KMS-11 (cell line): Measurements from ENCODE around the gene PLEKHG5.

Experiments used
- H2AFZ ChIP-seq: fragments of 200-600 bp; sonication (generic); 2 replicates; pipeline ENCODE4 v1.6.1; 2016; ENCODE audit warnings: antibody characterized with exemption, mixed run types, low read depth
- H3K27ac ChIP-seq: fragments of 200-600 bp; sonication (generic); 2 replicates; pipeline ENCODE4 v1.6.1; 2016; ENCODE audit warnings: mild to moderate bottlenecking, mixed run types
- H3K27me3 ChIP-seq: fragments of 200-600 bp; sonication (generic); 2 replicates; pipeline ENCODE4 v1.6.1; 2017; ENCODE audit warnings: mild to moderate bottlenecking, low read depth, mixed run types, moderate library complexity; ENCODE audit not compliant: insufficient read depth
- H3K36me3 ChIP-seq: fragments of 200-600 bp; sonication (generic); 2 replicates; pipeline ENCODE4 v1.6.1; 2017; ENCODE audit warnings: mild to moderate bottlenecking, mixed run types; ENCODE audit not compliant: insufficient read depth
- H3K4me1 ChIP-seq: fragments of 200-600 bp; sonication (generic); 2 replicates; pipeline ENCODE4 v1.6.1; 2016; ENCODE audit warnings: mild to moderate bottlenecking, low read depth, mixed run types; ENCODE audit not compliant: poor library complexity, severe bottlenecking
- H3K4me2 ChIP-seq: fragments of 200-600 bp; sonication (generic); 2 replicates; pipeline ENCODE4 v1.7.0; 2016; ENCODE audit warnings: mild to moderate bottlenecking, mixed run types
- H3K4me3 ChIP-seq: fragments of 200-600 bp; sonication (generic); IDR thresholded peaks from 2 replicates; pipeline ENCODE4 v1.6.1; 2017; ENCODE audit warnings: low read depth, low read length, mixed read lengths; ENCODE audit not compliant: insufficient read depth
- H3K79me2 ChIP-seq: fragments of 200-600 bp; sonication (generic); 2 replicates; pipeline ENCODE4 v1.6.1; 2016; ENCODE audit warnings: low read depth, mixed run types; ENCODE audit not compliant: insufficient read depth
- H3K9ac ChIP-seq: fragments of 200-600 bp; sonication (generic); 2 replicates; pipeline ENCODE4 v1.6.1; 2016; ENCODE audit warnings: mild to moderate bottlenecking, mixed run types
- H4K20me1 ChIP-seq: fragments of 200-600 bp; sonication (generic); 2 replicates; pipeline ENCODE4 v1.6.1; 2016; ENCODE audit warnings: mild to moderate bottlenecking, mixed run types; ENCODE audit not compliant: insufficient read depth
- CTCF ChIP-seq: fragments of 200-600 bp; sonication (generic); conservative IDR thresholded peaks from 2 replicates; pipeline ENCODE4 v1.6.1; 2017; ENCODE audit warnings: low read depth, mild to moderate bottlenecking, antibody characterized with exemption, low read length, moderate library complexity, mixed read lengths

PLEKHG5 gene

GRCh38 chr1:6484826-6485167, 6.7 kb downstream of the PLEKHG5 start:
- H3K27ac ChIP-seq, result no peak overlapping the region
- H3K36me3 ChIP-seq, result no peaks in the 10 kb centered on the region
- no peak overlapping the region for H3K4me2 ChIP-seq
- H3K4me1 ChIP-seq, result peaks cover 11% of the 10 kb centered on the region
- H3K27me3 ChIP-seq, result peaks cover 53% of the 10 kb centered on the region
- no peak for TF ChIP-seq CTCF
- H4K20me1 ChIP-seq, result no peaks in the 10 kb centered on the region
- H3K9ac ChIP-seq, result no peak overlapping the region
- H3K79me2 ChIP-seq, result no peaks in the 10 kb centered on the region
- H2AFZ ChIP-seq, result no peak overlapping the region
- H3K4me3 ChIP-seq, result no peak overlapping the region

GRCh38 chr1:6483761-6484117, 7.7 kb downstream of the PLEKHG5 start:
- no peak overlapping the region for H3K9ac ChIP-seq
- no peaks in the 10 kb centered on the region for H3K36me3 ChIP-seq

GRCh38 chr1:6483017-6483760, 8.3 kb downstream of the PLEKHG5 start:
- no peak overlapping the region for H3K4me3 ChIP-seq
- H2AFZ ChIP-seq, result no peak overlapping the region
- H3K27ac ChIP-seq, result no peak overlapping the region
- peaks cover 11% of the 10 kb centered on the region for H3K4me1 ChIP-seq
- no peak for TF ChIP-seq CTCF
- no peak overlapping the region for H3K9ac ChIP-seq
- no peaks in the 10 kb centered on the region for H3K79me2 ChIP-seq
- no peak overlapping the region for H3K4me2 ChIP-seq
- no peaks in the 10 kb centered on the region for H3K36me3 ChIP-seq
- H3K27me3 ChIP-seq, result peaks cover 60% of the 10 kb centered on the region
- no peaks in the 10 kb centered on the region for H4K20me1 ChIP-seq

More at GRCh38 chr1:6483761-6484117, 7.7 kb downstream of the PLEKHG5 start:
- Histone ChIP-seq H4K20me1 (no peaks in the 10 kb centered on the region), H3K79me2 (no peaks in the 10 kb centered on the region), H3K4me1 (peaks cover 11% of the 10 kb centered on the region), H3K4me3 (no peak overlapping the region), H3K27ac (no peak overlapping the region), H3K4me2 (no peak overlapping the region), H2AFZ (no peak overlapping the region), H3K27me3 (peaks cover 54% of the 10 kb centered on the region)
- TF ChIP-seq CTCF, result no peak

- peaks cover 68% of the 10 kb centered on the region for H3K27me3 ChIP-seq
- no peak overlapping the region for H3K4me2 ChIP-seq
- no peak overlapping the region for H3K9ac ChIP-seq
- H3K36me3 ChIP-seq, result no peaks in the 10 kb centered on the region
- no peak overlapping the region for H3K27ac ChIP-seq
- H3K4me3 ChIP-seq, result no peak overlapping the region
- no peak overlapping the region for H2AFZ ChIP-seq
- no peaks in the 10 kb centered on the region for H3K79me2 ChIP-seq
- H4K20me1 ChIP-seq, result no peaks in the 10 kb centered on the region
- TF ChIP-seq CTCF, result no peak
- peaks cover 11% of the 10 kb centered on the region for H3K4me1 ChIP-seq
Measured at GRCh38 chr1:6481820-6482219, 9.6 kb downstream of the PLEKHG5 start.
